ENCODE data around the gene KLHL28. TPM values are rescaled to one million over a fixed set of nuclear protein-coding genes. Genes with fewer than 3 reads are reported as not detected.
A peak's percentile ranks its signal among the peaks of the same experiment; 100 is the strongest.

The KLHL28 gene, protein sequence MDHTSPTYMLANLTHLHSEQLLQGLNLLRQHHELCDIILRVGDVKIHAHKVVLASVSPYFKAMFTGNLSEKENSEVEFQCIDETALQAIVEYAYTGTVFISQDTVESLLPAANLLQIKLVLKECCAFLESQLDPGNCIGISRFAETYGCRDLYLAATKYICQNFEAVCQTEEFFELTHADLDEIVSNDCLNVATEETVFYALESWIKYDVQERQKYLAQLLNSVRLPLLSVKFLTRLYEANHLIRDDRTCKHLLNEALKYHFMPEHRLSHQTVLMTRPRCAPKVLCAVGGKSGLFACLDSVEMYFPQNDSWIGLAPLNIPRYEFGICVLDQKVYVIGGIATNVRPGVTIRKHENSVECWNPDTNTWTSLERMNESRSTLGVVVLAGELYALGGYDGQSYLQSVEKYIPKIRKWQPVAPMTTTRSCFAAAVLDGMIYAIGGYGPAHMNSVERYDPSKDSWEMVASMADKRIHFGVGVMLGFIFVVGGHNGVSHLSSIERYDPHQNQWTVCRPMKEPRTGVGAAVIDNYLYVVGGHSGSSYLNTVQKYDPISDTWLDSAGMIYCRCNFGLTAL
- total RNA-seq, result 22.7 and 37.1 TPM in 2 replicates
- polyA plus RNA-seq (2012), result 5.8 TPM

DNA sequence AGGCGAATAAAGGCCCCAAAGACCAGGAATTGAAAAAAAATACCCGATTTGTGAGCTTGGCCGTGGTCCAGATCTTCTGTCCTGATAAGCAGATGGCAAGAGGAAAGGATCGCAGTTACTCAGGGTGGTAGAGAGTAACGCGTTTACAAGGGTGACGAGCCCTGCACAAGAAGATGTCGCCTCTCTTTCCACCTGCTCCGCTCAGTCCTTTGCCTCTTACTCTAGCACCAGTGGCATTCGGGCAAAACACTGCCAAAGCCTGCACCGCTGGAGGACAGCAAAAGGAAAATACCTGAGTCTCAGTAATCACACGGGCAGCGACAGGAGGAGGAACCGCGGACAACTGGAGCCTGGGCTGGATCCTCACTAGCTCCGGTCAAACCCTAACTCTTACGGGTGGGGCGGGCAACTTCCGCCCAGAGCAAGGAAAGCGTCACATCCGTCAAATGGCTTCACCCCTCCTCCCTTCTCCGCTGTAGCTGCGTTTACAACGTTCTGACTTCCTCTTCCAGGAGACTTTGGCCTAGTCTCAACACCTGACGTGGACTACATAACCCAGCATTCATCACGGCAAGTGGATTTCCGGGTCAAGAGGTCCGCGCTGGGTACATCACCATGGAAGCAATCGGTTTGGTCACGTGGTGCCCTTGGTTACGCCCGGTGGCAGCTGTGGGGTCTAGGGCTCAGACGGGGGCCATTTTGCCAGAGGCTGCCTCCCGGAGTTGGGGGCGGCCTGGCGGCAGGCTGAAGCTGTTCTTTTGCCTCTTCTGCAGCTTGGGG lies at the start of gene KLHL28, which contains the start of gene TOGARAM1:
Gene KLHL28, minus strand, starts transcription at position 394 of the 780 bp plus-strand sequence. CDS start 16,019 bp downstream, outside the sequence.
Gene TOGARAM1, plus strand, starts transcription at position 637 of the 780 bp plus-strand sequence. CDS start 232 bp downstream, outside the sequence.
- peak; percentile 100 for DNase-seq (ENCODE audit: low read depth)

DNA sequence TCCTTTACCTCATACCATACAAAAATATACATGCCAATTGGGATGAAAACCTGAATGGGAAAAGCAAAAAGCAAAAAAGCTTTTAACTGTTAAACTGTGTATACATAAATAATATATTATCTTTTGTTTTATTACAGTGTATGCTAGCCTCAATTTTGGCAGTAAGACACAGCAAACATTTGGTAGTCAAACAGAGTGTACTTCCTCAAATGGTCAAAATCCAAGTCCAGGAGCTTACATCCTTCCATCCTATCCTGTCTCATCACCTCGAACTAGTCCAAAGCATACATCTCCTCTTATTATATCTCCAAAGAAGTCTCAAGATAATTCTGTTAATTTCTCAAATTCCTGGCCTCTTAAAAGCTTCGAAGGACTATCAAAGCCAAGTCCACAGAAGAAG lies 42.2 kb upstream of the KLHL28 start:
- DNase-seq (ENCODE audit: low read depth), result no peak

DNA sequence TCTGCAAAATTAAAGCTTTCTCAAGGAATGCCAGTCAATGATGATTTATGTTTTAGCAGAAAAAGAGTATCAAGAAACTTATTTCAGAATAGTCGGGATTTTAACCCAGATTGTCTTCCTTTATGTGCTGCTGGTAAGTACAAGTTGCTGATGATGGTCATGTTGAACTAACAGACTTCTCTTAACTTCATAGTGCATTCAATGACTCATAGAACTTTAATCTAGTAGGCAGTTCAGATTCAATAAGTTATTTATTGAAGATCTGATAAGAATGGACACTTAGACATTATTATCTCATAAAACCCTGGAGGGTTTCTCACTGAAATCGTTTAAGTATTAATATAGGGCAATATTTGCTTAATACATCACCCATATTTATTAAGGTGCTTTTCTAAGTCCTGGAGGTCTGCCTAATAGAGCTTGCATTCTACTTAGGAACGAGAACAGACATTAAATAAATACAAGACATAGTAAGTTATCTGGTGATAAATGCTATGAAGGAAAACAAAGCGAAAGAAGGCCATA lies 34.1 kb upstream of the KLHL28 start:
- no peak for DNase-seq (ENCODE audit: low read depth)

DNA sequence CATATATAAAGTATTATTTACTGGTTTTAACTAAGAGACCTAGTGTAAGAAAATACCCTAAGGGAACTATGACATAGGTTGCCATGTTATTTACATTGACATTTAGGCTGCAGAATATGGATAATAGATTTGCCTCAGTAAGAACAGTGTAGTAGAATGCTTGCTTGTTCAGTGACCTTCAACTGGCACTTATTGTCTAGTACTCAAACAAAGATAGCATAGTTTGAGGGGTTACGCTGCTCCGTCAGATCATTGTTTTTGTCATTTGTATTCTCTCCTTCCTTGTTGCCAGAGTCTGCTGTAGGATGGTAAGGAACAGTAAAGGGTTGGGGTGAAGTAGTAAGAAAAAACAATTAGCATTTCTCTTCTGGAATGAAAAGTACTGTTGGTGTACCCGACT lies 33.4 kb upstream of the KLHL28 start:
- no peak for DNase-seq (ENCODE audit: low read depth)

DNA sequence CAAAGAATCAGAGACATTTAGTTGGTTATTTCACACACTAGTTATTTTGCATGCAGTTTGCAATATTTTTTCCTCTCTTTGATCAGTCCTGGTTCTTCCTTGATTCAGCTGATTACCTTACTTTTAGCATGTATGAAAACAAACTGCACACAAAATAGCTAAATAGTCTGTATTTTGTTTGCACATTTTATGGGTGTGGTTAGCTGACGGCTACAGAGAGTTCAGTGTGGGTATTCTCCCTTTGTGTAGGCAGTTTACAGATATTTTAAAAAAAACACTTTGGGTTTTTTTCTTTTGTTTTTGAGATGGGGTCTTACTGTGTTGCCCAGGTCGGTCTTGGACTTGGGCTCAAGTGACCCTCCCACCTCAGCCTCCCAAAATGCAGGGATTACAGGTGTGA lies 28.8 kb upstream of the KLHL28 start:
- DNase-seq (ENCODE audit: low read depth), result no peak

DNA sequence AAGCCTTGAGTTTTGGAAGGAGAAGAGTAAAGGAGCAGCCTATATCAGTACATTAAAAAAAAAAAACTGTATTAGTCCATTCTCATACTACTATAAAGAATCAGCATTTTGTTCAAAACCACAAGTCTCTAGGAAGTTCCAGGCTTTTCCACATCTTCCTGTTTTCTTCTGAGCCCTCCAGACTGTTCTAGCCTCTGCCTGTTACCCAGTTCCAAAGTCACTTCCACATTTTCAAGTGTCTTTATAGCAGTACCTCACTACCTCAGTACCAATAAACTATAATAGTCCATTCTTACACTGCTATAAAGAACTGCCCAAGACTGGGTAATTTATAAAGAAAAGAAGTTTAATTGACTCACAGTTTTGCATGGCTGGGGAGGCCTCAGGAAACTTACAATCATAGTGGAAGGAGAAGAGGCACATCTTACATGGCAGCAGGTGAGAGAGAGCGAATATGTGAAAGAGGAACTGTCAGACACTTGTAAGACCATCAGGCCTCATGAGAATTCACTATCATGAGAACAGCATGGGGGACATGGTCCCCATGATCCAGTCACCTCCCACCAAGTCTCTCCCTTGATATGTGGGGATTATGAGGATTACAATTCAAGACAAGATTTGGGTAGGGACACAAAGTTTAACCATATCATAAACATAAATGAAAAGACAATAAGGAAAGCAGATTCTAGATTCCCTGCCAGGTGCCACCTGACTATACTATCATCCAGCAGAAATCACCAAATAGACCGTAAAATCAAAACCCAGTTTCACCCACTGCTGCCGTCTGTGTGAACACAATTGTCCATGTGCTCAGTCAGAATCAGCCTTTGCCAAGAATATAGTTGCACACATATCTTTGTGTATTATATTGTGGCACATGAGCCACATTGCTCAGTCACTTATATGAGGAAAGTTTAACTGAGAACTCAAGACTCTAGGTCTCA lies 28.0 kb upstream of the KLHL28 start:
- no peak for DNase-seq (ENCODE audit: low read depth)

DNA sequence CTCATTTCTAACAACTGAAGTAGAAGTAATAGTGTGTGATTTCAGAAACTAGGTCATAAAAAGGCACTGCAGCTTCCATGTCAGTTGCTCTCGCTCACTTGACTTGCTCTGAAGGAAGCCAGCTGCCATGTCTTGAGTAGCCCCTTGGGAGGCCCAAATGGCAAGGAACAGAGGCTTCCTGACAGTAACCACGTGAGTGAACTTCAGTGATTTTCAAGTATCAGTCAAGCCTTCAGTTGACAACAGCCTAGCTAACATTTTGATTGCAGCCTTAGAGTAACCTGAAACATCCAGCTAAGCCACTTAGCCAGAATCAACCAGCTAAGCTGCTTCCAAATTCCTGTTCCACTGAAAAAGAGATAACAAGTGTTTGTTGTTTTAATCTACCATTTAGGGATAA lies 26.9 kb upstream of the KLHL28 start:
- DNase-seq (ENCODE audit: low read depth), result peak; percentile 11

DNA sequence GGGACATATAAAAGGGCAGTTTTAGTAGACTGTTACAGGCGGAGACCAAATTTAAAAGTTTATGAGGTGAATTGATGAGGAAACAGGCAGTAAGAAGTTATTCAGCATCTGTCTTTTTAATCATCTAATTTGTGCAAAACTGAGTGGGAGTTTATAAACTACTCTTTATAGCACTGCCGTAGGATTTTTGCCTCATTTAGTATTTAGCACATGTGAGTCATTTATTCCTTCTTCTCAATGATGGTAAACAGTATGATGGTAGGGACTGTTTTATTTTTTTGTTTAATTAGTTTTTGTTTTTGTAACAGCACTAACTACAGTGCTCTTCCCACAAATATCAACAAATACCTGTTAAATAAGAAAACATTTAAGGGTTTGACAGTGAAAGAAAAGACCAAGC lies 20.8 kb upstream of the KLHL28 start:
- no peak for DNase-seq (ENCODE audit: low read depth)

DNA sequence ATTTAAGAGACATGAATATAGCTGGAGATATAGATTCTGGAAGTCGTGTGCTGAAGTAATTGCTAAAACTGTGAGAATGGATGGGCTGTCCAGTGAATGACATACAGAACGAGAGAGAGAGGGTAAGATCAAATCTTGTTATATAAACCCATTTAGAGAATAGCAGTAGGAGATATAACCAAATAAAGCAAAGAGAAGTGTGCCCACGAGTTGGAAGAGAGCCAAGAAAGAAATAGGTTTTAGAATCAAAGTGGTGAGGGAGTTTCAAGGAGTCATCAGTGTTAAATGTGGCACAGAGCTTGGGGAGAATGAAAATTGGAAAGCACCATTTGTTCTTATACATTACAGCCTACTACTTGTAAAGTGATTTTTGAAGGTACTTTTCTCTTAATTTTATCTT lies 19.5 kb upstream of the KLHL28 start:
- DNase-seq (ENCODE audit: low read depth), result peak; percentile 25

DNA sequence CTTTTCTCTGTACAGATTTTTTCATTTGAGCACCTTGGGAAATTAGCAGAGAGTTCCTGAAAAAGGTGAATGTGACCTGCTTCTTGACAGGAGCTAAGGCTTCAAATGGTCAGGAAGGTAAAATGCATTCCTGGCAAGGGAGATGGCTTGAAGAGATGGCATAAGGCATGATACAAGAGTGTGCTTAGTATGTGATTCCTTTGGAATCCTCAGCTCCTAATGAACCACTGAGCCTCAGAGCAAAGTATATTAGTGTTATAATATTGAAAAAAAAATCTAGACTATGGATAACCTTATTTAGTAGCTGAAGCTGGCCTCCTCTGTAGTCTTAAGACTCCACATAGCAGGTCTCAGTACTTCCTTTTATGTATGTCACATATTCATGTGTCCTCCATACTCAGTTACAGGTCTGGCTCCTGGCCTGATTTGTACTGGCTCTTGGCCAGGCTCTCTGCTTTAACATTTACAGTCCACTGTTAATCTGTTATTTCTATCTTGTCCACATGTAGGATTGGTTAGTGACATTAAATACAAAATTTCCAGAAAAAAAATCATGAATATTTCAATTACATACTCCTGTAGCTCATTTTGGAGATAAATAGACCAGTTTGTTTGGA lies 18.1 kb upstream of the KLHL28 start:
- DNase-seq (ENCODE audit: low read depth), result no peak

DNA sequence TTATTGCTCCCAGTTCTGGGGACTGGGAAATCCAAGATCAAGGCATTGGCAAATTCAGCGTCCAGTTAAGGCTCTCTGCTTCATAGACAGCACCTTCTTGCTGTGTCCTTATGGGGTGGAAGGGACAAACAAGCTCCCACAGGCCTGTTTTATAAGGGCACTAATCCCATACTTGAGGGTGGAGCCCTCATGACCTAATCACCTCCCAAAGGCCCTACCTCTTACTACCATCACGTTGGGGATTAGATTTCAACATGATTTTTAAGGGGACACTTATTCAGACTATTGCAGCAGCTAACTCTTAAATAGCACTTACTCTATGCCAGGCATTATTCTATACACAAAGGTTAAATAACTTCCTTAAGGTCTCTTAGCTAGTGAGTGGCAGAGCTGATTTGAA lies 17.5 kb upstream of the KLHL28 start:
- no peak for DNase-seq (ENCODE audit: low read depth)

DNA sequence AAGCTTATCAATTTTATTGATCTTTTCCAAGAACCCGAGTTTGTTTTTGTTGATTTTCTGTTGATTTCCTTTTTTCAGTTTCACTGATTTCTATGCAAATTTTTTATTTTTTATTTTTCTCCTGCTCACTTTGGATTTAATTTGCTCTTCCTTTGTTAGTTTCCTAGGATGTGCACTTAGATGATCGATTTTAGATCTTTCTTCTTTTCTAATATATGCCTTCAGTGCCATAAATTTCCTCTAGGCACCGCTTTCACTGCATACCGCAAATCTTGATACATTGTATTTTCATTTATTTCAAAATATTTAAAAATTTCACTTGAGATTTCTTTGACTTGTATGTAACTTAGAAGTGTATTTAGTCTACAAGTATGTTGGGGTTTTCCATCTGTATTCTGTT lies 9.7 kb upstream of the KLHL28 start:
- no peak for DNase-seq (ENCODE audit: low read depth)

DNA sequence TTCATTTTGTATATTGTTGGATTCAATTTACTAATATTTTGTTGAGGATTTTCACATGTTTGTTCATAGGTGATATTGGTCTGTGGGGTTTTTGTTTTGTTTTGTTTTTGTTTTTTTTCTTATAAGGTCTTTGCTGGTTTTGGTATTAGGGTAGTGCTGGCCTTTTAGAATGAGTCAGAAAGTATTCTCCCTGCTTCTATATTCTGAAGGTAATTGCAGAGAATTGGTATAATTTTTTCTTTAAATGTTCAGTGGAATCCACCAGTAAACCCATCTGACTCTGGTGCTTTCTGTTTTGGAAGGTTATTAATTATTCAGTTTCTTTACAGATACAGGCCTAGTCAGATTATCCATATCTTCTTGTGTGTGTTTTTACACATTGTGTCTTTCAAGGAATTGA lies 9.2 kb upstream of the KLHL28 start:
- DNase-seq (ENCODE audit: low read depth), result no peak

DNA sequence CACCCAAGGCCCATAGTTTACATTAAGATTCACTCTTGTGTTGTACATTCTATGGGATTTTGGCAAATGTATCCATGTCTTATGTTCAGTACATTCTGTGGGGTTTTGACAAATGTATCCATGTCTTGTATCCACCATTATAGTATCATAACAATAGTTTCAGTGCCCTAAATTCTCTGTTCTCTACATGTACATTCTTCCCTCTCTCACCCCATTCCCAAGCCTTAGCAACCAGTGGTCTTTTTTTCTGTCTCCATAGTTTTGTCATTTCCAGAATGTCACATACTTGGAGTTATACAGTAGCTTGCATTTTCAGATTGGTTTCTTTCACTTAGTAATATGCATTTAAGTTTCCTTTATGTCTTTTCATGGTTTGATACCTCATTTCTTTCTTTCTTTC lies 7.0 kb upstream of the KLHL28 start:
- no peak for DNase-seq (ENCODE audit: low read depth)

DNA sequence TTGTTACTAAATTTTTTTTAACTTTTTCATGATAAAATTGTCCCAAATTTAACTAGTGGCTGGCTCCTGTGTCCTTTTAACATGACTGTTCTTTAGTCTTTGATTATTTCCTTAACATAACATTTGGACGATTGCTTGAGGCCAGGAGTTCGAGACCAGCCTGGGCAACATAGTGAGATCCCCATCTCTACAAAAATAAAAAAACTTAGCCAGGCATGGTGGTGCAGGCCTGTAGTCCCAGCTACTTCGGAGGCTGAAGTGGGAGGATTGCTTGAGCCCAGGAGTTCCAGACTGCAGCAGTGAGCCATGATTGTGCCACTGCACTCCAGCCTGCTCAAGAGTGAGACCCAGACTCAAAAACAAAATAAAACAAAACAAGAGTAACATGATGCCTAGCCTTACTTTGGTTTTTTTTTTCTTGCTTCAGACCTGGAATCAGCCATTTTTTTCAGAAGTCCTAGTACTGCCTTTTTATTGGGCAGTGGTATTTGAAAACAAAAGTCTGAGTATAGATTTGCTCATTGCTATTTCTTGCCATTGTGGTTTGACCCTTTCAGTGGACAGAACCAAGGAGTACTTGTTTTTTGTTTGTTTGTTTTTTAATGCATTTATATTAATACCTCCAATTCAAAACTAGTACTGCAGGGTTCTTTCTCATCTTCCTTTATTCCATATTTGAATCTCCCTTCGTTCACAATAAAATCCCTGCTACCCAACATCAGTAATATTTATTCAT lies 5.0 kb upstream of the KLHL28 start:
- DNase-seq (ENCODE audit: low read depth), result no peak

DNA sequence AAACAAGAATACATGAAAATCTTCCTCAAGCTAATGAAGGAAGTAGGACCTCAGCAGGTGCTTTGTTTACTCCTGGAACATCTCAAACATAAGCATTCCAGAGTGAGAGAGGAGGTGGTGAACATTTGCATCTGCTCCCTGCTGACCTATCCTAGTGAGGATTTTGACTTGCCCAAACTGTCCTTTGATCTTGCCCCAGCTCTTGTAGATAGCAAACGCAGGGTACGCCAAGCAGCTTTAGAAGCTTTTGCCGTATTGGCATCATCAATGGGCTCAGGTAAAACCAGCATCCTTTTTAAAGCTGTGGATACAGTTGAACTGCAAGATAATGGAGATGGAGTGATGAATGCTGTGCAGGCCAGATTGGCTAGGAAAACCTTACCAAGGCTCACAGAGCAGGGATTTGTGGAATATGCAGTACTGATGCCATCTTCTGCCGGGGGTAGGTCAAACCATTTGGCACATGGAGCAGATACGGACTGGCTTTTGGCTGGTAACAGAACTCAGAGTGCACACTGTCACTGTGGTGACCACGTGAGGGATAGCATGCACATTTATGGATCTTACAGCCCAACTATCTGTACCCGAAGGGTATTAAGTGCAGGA lies 2.1 kb upstream of the KLHL28 start:
- peak; percentile 33 for DNase-seq (ENCODE audit: low read depth)

DNA sequence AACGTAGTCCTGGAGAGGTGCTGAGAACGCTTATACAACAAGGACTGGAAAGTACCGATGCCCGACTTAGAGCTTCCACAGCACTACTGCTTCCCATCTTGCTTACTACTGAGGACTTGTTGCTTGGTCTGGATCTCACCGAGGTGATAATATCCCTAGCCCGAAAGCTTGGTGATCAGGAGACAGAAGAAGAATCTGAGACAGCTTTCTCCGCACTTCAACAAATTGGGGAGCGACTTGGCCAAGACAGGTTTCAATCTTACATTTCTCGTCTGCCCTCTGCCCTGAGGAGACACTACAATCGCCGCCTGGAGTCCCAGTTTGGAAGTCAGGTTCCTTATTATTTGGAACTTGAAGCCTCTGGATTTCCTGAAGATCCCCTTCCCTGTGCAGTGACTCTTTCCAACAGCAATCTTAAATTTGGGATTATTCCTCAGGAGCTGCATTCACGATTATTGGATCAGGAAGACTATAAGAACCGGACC lies 1.3 kb upstream of the KLHL28 start:
- DNase-seq (ENCODE audit: low read depth), result peak; percentile 16

DNA sequence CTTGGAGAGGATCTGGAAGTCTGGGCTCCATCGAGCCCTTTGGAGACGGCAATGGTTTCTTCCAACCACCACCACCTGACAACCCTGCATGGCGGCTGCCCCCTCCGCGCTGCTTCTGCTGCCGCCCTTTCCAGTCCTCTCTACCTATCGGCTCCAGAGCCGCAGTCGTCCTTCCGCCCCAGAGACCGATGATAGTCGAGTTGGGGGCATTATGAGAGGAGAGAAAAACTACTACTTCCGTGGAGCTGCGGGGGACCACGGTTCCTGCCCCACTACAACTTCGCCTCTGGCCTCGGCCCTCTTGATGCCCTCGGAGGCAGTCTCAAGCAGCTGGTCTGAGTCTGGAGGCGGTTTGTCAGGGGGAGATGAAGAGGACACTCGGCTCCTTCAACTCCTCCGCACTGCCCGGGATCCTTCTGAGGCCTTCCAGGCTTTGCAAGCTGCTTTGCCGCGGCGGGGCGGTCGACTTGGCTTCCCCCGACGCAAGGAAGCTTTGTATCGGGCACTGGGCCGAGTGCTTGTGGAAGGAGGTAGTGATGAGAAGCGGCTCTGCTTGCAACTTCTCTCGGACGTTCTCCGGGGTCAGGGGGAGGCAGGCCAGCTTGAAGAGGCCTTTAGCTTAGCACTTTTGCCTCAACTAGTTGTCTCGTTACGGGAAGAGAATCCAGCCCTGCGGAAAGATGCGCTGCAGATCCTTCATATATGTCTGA lies 742 bp upstream of the KLHL28 start:
- peak; percentile 45 for DNase-seq (ENCODE audit: low read depth)
